NOMO-1 treated with dmso at 0.1 percent for 144 hours (cell line): ENCODE measurements around the gene NBPF3.
"Not testable (repeated sequence)": the region's sequence is repeated elsewhere in the genome, so short reads cannot be mapped to it uniquely, and the experiment has no call there.

Experiments
- DNase-seq: peaks from one replicate; lab custom pipeline; 2025; ENCODE audit not compliant: unreplicated experiment; lab: John Stamatoyannopoulos, UW

NBPF3 gene

GRCh38 chr1:21437341-21437640 lies 2.6 kb upstream of the NBPF3 start:
- DNase-seq, result no peak

GRCh38 chr1:21438646-21439312 lies 1.2 kb upstream of the NBPF3 start:
- DNase-seq, result not testable (repeated sequence)

- DNase-seq, result no peak
Measured at GRCh38 chr1:21439345-21439720, 604 bp upstream of the NBPF3 start.

- not testable (repeated sequence) for DNase-seq
Measured at GRCh38 chr1:21440630-21441125, 741 bp downstream of the NBPF3 start.

- DNase-seq, result not testable (repeated sequence)
Measured at GRCh38 chr1:21446647-21447046, 6.7 kb downstream of the NBPF3 start.

GRCh38 chr1:21447311-21447710 lies 7.4 kb downstream of the NBPF3 start:
- DNase-seq, result no peak

- no peak for DNase-seq
Measured at GRCh38 chr1:21449906-21450305, 10.0 kb downstream of the NBPF3 start.

GRCh38 chr1:21451212-21451611 lies 11.3 kb downstream of the NBPF3 start:
- DNase-seq, result no peak

- DNase-seq, result no peak
Measured at GRCh38 chr1:21451981-21452411, 12.1 kb downstream of the NBPF3 start.

- DNase-seq, result peak; percentile 11
Measured at GRCh38 chr1:21453964-21454614, 14.2 kb downstream of the NBPF3 start.

GRCh38 chr1:21454904-21455303 lies 15.0 kb downstream of the NBPF3 start:
- DNase-seq, result not testable (repeated sequence)

- no peak for DNase-seq
Measured at GRCh38 chr1:21457654-21458053, 17.7 kb downstream of the NBPF3 start.

- not testable (repeated sequence) for DNase-seq
Measured at GRCh38 chr1:21465127-21465526, 25.2 kb downstream of the NBPF3 start.

GRCh38 chr1:21467946-21468345 lies 28.0 kb downstream of the NBPF3 start:
- not testable (repeated sequence) for DNase-seq

- DNase-seq, result peak; percentile 21
Measured at GRCh38 chr1:21468599-21468998, 28.7 kb downstream of the NBPF3 start.

- no peak for DNase-seq
Measured at GRCh38 chr1:21469581-21469980, 29.6 kb downstream of the NBPF3 start.

- DNase-seq, result no peak
Measured at GRCh38 chr1:21472861-21473260, 32.9 kb downstream of the NBPF3 start.

GRCh38 chr1:21478356-21478755 lies 38.4 kb downstream of the NBPF3 start:
- DNase-seq, result no peak

- DNase-seq, result not testable (repeated sequence)
Measured at GRCh38 chr1:21483881-21484280, 43.9 kb downstream of the NBPF3 start.

- DNase-seq, result no peak
Measured at GRCh38 chr1:21489146-21489545, 49.2 kb downstream of the NBPF3 start.

- no peak for DNase-seq
Measured at GRCh38 chr1:21490774-21491487, 51.0 kb downstream of the NBPF3 start.
